Osteoblast (primary cell): Measurements from ENCODE around the gene SAG. TPM values are rescaled to one million over a fixed set of nuclear protein-coding genes. Genes with fewer than 3 reads are reported as not detected.
A peak's percentile ranks its signal among the peaks of the same experiment; 100 is the strongest.

ENCODE experiments used
- DNase-seq: peaks from one replicate; pipeline ENCODE4 v3.0.0; 2011; ENCODE audit warnings: low spot score, mixed read lengths; ENCODE audit not compliant: insufficient read length; ENCODE audit errors: missing footprints
- H2AFZ ChIP-seq: 2 replicates; pipeline ENCODE4 v1.6.0; 2011; ENCODE audit warnings: mild to moderate bottlenecking, low read length
- H3K27ac ChIP-seq: 2 replicates; pipeline ENCODE4 v1.5.1; 2011; ENCODE audit warnings: mild to moderate bottlenecking, low read depth, low read length, moderate library complexity
- H3K27me3 ChIP-seq: 2 replicates; pipeline ENCODE4 v1.6.0; 2012; ENCODE audit warnings: mild to moderate bottlenecking, control low read depth, inconsistent platforms, low read length, moderate library complexity; ENCODE audit not compliant: insufficient read depth
- H3K36me3 ChIP-seq: 2 replicates; pipeline ENCODE4 v1.5.1; 2011; ENCODE audit warnings: mild to moderate bottlenecking, low read length, control low read depth, moderate library complexity; ENCODE audit not compliant: insufficient read depth
- H3K4me1 ChIP-seq: 2 replicates; pipeline ENCODE4 v1.5.1; 2011; ENCODE audit warnings: mild to moderate bottlenecking, low read length, control low read depth, moderate library complexity; ENCODE audit not compliant: insufficient read depth
- H3K4me2 ChIP-seq: 2 replicates; pipeline ENCODE4 v1.6.0; 2011; ENCODE audit warnings: mild to moderate bottlenecking, low read length; ENCODE audit not compliant: insufficient read depth
- H3K4me3 ChIP-seq: fragments of 200-600 bp; sonication (generic); 3 replicates; pipeline ENCODE4 v1.5.1; 2012; ENCODE audit warnings: mild to moderate bottlenecking, low read length, inconsistent platforms; ENCODE audit not compliant: insufficient read depth
- H3K79me2 ChIP-seq: 2 replicates; pipeline ENCODE4 v1.6.0; 2012; ENCODE audit warnings: mild to moderate bottlenecking, low read length, control low read depth, inconsistent platforms; ENCODE audit not compliant: insufficient read depth
- H3K9me3 ChIP-seq: 2 replicates; pipeline ENCODE4 v1.5.1; 2011; ENCODE audit warnings: low read depth, low read length, control low read depth
- H4K20me1 ChIP-seq: 2 replicates; pipeline ENCODE4 v1.6.0; 2012; ENCODE audit warnings: mild to moderate bottlenecking, low read length, control low read depth; ENCODE audit not compliant: insufficient read depth
- CTCF ChIP-seq: IDR thresholded peaks from 2 replicates; pipeline ENCODE4 v1.5.1; 2011; ENCODE audit warnings: mild to moderate bottlenecking, low read depth, low read length, moderate library complexity; ENCODE audit errors: extremely low read depth
- total RNA-seq: library from RNA; depleted of rRNA; stranded (reverse); fragments of >200 nt; gene quantifications from 2 replicates; pipeline ENCODE4 v1.2.3, GENCODE V29; 2012

Gene SAG
- total RNA-seq, 1 donor = not detected

DNA sequence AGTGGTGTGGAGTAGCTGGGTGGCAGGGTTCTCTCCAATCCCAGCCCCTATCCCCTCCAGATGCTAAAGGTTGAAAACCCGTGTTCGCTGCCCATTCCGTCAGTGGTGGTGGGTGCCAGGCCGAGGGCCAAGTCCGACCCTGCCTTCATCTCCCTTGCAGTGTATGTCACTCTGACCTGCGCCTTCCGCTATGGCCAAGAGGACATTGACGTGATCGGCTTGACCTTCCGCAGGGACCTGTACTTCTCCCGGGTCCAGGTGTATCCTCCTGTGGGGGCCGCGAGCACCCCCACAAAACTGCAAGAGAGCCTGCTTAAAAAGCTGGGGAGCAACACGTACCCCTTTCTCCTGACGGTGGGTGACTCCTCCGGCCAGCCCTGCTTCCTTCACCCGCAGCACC, 12.9 kb downstream of the SAG start:
- peaks cover 22% of the 10 kb centered on the region for H3K27me3 ChIP-seq
- H4K20me1 ChIP-seq = no peaks in the 10 kb centered on the region
- DNase-seq = no peak
- no peak overlapping the region for H3K4me3 ChIP-seq
- no peaks in the 10 kb centered on the region for H3K9me3 ChIP-seq
- no peaks in the 10 kb centered on the region for H3K79me2 ChIP-seq
- no peak for TF ChIP-seq CTCF
- H3K36me3 ChIP-seq = no peaks in the 10 kb centered on the region
- H2AFZ ChIP-seq = no peak overlapping the region
- no peak overlapping the region for H3K4me2 ChIP-seq
- H3K27ac ChIP-seq = no peak overlapping the region
- no peaks in the 10 kb centered on the region for H3K4me1 ChIP-seq

DNA sequence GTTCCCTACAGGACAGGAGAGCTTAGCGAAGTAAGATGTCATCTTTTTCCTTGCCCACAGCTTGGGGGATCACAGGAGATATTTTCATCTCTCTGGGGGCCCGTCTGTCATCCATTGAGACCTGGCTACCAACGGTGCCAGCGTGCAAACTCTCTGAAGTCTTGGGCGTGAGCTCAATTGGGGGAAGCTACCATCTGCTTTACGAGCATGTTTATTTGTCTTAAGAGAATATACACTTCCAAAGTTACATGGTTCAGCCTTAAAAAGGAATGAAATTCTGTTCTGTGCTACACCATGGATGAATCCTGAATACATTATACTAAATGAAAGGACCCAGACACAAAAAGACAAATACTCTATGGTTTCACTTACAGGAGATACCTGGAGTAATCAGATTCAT, 13.6 kb downstream of the SAG start:
- no peak overlapping the region for H3K4me2 ChIP-seq
- H3K4me3 ChIP-seq = no peak overlapping the region
- no peak overlapping the region for H3K27ac ChIP-seq
- no peak for TF ChIP-seq CTCF
- H2AFZ ChIP-seq = no peak overlapping the region
- DNase-seq = no peak
- no peaks in the 10 kb centered on the region for H3K36me3 ChIP-seq
- peaks cover 22% of the 10 kb centered on the region for H3K27me3 ChIP-seq
- no peaks in the 10 kb centered on the region for H3K79me2 ChIP-seq
- no peaks in the 10 kb centered on the region for H4K20me1 ChIP-seq
- no peaks in the 10 kb centered on the region for H3K4me1 ChIP-seq
- no peaks in the 10 kb centered on the region for H3K9me3 ChIP-seq

DNA sequence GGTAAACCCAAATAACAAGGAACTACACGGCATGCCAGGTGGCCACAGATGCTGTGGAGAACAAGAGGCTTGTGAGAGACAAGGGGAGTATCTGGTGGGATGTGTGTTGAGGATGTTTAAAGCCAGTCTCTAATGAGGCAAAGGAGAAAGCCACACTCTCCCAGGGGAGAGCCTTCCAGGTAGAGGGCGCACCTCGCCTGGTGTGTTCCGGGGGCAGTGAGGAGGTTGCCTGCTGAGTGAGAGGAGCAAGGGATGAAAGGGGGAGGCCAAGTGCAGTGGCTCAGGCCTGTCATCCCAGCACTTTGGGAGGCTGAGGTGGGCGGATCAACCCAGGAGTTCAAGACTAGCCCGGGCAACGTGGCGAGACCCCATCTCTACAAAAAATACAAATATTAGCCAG, 16.2 kb downstream of the SAG start:
- Histone ChIP-seq H3K4me1 (no peaks in the 10 kb centered on the region), H3K9me3 (no peaks in the 10 kb centered on the region), H2AFZ (no peak overlapping the region), H3K4me2 (no peak overlapping the region), H4K20me1 (no peaks in the 10 kb centered on the region), H3K27me3 (peaks cover 16% of the 10 kb centered on the region), H3K36me3 (no peaks in the 10 kb centered on the region), H3K4me3 (no peak overlapping the region), H3K27ac (no peak overlapping the region), H3K79me2 (no peaks in the 10 kb centered on the region)
- peak; percentile 25 for DNase-seq
- TF ChIP-seq CTCF = no peak

- no peak for DNase-seq
- H3K79me2 ChIP-seq = no peaks in the 10 kb centered on the region
- no peak overlapping the region for H2AFZ ChIP-seq
- H3K27me3 ChIP-seq = peaks cover 10% of the 10 kb centered on the region
- no peak overlapping the region for H3K27ac ChIP-seq
- no peak for TF ChIP-seq CTCF
- no peaks in the 10 kb centered on the region for H3K9me3 ChIP-seq
- H3K4me1 ChIP-seq = no peaks in the 10 kb centered on the region
- H3K4me3 ChIP-seq = no peak overlapping the region
- no peak overlapping the region for H3K4me2 ChIP-seq
- no peaks in the 10 kb centered on the region for H4K20me1 ChIP-seq
- no peaks in the 10 kb centered on the region for H3K36me3 ChIP-seq
Observed at GRCh38 chr2:233325256-233325655, 17.6 kb downstream of the SAG start.
